Thoracic aorta (tissue), 2 donors: Measurements from ENCODE around the gene ARHGEF17. TPM values are rescaled to one million over a fixed set of nuclear protein-coding genes. Genes with fewer than 3 reads are reported as not detected.

Experiments
- ATAC-seq: fragments of 150-250 bp; one replicate; pipeline ENCODE4 v1.8.0; 2017; ENCODE audit warnings: low read depth; ENCODE audit not compliant: insufficient number of reproducible peaks, low FRiP score
- DNase-seq: peaks from one replicate; pipeline ENCODE4 v3.0.0-alpha.2; 2020; ENCODE audit warnings: low spot score
- H3K27ac ChIP-seq, 2 donors: fragments of 200-600 bp; sonication (generic); 1 replicate in 1 of 2; 2 replicates in 1 of 2; pipeline ENCODE4 v1.5.1; 2016; ENCODE audit warnings: mild to moderate bottlenecking in 2 of 2, moderate library complexity in 2 of 2
- H3K27me3 ChIP-seq: fragments of 200-600 bp; sonication (generic); replicated peaks from 2 replicates; pipeline ENCODE4 v1.6.0; 2016; ENCODE audit warnings: mild to moderate bottlenecking; ENCODE audit not compliant: insufficient read depth
- H3K36me3 ChIP-seq: fragments of 200-600 bp; sonication (generic); one replicate; pipeline ENCODE4 v1.5.1; 2016
- H3K4me1 ChIP-seq, 2 donors: fragments of 200-600 bp; sonication (generic); 1 replicate in 1 of 2; 2 replicates in 1 of 2; pipeline versions ENCODE4 v1.5.1 to v1.6.0; 2016; ENCODE audit warnings: low read depth in 2 of 2, mild to moderate bottlenecking in 1 of 2; ENCODE audit not compliant: control insufficient read depth in 1 of 2
- H3K4me3 ChIP-seq: fragments of 200-600 bp; sonication (generic); 2 replicates; pipeline ENCODE4 v1.5.1; 2016; ENCODE audit warnings: mild to moderate bottlenecking
- H3K9me3 ChIP-seq: fragments of 200-600 bp; sonication (generic); 2 replicates; pipeline ENCODE4 v1.5.1; 2016
- total RNA-seq, 2 donors: library from RNA; depleted of rRNA; stranded (reverse); fragments of >200 nt; gene quantifications; one replicate each; pipeline versions ENCODE4 v1.1.0 to v1.2.3, GENCODE V29; 2016
- TF ChIP-seq, protein P1 (sequence below): fragments of 200-600 bp; sonication (generic); IDR thresholded peaks from one replicate; pipeline ENCODE4 v1.5.1; 2019; ENCODE audit warnings: antibody characterized with exemption

The ARHGEF17 gene
- total RNA-seq, 2 donors from 2014 or later, result 244 to 308 TPM

DNA sequence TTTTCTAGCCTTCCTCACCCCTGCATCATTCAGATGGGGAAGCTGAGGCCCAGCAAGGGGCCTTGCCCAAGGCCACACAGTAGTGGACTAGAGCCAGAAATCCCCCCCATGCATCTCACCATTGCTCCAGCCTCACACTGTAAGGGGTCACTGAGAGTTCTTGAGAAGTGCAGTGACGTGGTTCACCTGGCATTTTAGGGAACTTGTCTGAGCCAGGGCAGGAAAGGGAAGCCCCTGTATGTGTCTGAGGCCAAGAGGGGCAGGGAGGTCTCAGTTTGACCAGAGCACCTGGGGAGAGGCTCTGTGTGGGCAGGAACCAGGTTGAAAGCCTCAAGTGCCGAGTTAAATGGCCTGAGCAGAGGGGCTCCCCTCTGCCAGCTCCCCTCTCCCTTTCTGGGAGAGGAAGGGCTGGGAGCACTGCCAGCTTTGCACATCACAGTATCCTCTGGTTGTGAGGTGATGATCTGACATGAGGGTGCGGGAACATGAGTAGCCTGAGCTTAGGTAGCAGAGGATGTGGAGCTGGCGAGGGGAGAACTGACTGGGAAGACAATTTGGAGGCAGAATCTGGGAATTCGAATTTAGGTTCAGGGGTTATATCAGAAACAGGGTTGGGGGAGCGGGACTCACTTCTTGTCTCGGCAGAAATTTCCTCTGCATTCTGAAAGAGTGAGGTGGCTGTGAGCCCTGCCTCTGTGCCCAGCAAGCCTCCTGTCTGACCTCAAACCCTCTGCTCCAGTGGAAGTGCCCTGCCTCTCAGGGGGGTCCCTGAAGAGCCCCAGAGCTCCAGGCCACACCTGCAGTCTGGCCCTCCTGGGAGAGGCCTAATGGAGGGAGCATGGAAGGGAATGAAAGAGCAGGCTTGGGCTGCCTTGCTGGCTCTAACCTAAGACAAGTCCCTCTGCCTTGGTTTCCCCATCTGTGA is 14.6 kb downstream of the ARHGEF17 start:
- ATAC-seq (no peak), DNase-seq (no peak)
- peak overlapping the region; percentile 98 to 100 for H3K27ac ChIP-seq
- TF ChIP-seq, protein P1, sequence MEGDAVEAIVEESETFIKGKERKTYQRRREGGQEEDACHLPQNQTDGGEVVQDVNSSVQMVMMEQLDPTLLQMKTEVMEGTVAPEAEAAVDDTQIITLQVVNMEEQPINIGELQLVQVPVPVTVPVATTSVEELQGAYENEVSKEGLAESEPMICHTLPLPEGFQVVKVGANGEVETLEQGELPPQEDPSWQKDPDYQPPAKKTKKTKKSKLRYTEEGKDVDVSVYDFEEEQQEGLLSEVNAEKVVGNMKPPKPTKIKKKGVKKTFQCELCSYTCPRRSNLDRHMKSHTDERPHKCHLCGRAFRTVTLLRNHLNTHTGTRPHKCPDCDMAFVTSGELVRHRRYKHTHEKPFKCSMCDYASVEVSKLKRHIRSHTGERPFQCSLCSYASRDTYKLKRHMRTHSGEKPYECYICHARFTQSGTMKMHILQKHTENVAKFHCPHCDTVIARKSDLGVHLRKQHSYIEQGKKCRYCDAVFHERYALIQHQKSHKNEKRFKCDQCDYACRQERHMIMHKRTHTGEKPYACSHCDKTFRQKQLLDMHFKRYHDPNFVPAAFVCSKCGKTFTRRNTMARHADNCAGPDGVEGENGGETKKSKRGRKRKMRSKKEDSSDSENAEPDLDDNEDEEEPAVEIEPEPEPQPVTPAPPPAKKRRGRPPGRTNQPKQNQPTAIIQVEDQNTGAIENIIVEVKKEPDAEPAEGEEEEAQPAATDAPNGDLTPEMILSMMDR, result no peak
- H3K27me3 ChIP-seq, result no peaks in the 10 kb centered on the region
- H3K4me1 ChIP-seq, result peaks cover 86 to 99% of the 10 kb centered on the region in 2 donors
- H3K36me3 ChIP-seq, result peaks cover 3% of the 10 kb centered on the region
- no peaks in the 10 kb centered on the region for H3K9me3 ChIP-seq
- H3K4me3 ChIP-seq, result peak overlapping the region; percentile 47

DNA sequence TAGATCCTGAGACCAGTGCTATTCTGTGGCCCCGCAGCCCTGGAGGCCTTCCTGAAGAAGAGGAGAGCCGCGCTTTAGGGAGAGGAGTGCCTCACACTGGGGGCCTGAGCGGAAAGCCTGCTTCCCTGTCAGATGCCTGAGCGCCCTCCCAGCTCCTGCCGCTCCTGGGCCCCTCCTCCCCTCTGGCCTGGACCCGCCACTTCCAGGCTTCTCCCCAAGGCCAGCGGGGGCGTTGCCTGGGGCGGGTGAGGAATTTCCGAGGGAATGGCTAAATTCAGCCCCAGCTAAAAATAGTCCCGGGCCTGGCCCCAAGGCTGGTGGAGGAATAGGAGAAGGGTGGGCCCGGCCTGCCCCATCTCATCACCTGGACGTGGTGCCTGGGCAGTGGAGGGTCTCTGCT is 15.4 kb downstream of the ARHGEF17 start:
- H3K27me3 ChIP-seq, result no peaks in the 10 kb centered on the region
- DNase-seq (peak; percentile 80), ATAC-seq (peak; percentile 26)
- peak overlapping the region; percentile 98 to 100 for H3K27ac ChIP-seq
- TF ChIP-seq, protein P1, result no peak
- H3K4me3 ChIP-seq, result peak overlapping the region; percentile 32
- H3K4me1 ChIP-seq, result peaks cover 83 to 99% of the 10 kb centered on the region in 2 donors
- H3K36me3 ChIP-seq, result peaks cover 3% of the 10 kb centered on the region
- no peaks in the 10 kb centered on the region for H3K9me3 ChIP-seq

DNA sequence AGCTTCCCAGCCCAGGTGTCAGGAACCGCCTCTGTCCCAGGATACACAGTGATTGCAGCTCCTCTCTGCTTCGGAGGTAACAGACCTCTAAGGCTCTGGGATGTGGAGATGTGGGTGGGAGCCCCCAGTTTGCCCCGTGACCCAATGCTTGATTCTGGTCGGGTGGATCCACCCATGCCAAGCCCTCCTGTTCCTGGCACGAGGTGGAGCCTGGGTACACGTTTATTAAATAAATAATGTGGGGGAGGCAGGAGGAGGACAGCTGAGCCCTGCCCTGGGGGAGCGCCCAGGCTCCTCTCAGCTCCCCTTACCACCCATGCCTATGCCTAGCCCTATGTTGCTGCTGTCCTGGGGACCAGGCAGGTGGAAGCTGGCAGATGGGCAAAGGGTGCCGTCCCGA is 16.0 kb downstream of the ARHGEF17 start:
- H3K27ac ChIP-seq, result peak overlapping the region; percentile 98 to 100
- H3K36me3 ChIP-seq, result peaks cover 3% of the 10 kb centered on the region
- H3K4me3 ChIP-seq, result peak overlapping the region; percentile 32
- no peaks in the 10 kb centered on the region for H3K9me3 ChIP-seq
- DNase-seq (no peak), ATAC-seq (no peak)
- peaks cover 81 to 96% of the 10 kb centered on the region in 2 donors for H3K4me1 ChIP-seq
- TF ChIP-seq, protein P1, result no peak
- no peaks in the 10 kb centered on the region for H3K27me3 ChIP-seq

DNA sequence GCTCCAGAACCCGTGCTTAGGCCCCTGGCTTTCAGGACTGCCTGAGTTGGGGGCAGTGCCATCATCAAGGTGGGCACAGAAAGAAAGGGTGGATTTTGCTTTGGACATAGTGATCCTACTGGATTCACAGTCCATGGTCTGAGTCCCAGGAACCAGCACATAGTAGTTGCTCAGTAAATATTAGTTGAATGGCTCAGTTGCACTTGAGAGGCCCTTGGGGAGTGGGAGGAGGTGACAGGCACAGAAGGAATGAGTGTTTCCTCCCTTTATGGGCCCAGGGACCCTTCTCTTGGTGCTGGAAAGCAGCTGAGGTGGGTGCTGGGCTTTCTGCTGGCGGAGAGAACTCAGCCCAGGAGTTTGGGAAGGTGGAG is 16.6 kb downstream of the ARHGEF17 start:
- H3K9me3 ChIP-seq, result no peaks in the 10 kb centered on the region
- peak overlapping the region; percentile 32 for H3K4me3 ChIP-seq
- ATAC-seq (no peak), DNase-seq (no peak)
- H3K27ac ChIP-seq, result peak overlapping the region; percentile 98 to 100
- peaks cover 3% of the 10 kb centered on the region for H3K36me3 ChIP-seq
- peaks cover 79 to 95% of the 10 kb centered on the region in 2 donors for H3K4me1 ChIP-seq
- TF ChIP-seq, protein P1, result no peak
- no peaks in the 10 kb centered on the region for H3K27me3 ChIP-seq
